ENCODE measurements around the gene GYPE.
"Not testable (repeated sequence)": the region's sequence is repeated elsewhere in the genome, so short reads cannot be mapped to it uniquely, and the experiment has no call there.

Gene GYPE

GRCh38 chr4:143869925-143870324 is 35.4 kb downstream of the GYPE start:
- DNase-seq (ENCODE audit: low spot score), result not testable (repeated sequence)

DNA sequence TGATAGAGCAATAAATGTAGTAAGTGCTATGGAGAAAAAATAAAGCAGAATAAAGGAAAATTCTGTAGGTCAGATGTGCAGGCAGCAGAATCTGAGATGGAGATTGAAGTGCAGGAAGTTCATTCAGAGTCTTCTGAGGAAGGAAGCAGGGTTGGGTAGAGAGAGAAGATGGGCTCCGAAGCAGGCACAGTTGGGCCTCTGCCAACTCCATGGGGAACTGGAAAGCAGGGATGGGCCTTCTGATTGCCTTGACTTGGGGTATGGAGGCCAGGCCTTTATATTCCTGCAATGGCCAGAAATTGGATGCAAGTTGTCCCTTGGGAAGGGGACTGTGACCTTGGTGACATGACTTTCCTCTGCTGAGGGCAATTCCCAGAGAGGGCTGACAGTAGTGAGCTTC is 42.6 kb downstream of the GYPE start:
- not testable (repeated sequence) for DNase-seq (ENCODE audit: low spot score)

DNA sequence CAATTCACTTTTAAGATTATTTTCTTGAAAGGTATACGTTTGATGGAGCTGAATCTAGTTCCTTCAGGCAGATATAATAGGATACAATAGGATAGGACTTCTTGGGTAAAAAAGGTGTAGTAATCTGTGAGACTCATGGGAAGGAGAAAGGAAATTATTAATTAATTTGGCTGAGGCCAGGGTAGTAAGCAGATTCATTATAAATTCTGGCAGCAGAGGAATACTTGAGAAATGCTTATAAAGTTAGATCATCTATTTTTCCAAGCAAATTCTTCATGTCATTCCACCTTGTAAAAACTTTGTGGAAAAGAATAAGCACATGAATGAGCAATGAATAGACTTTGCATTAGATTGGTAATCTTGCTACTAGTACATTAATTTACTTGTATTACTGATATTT is 46.9 kb downstream of the GYPE start:
- DNase-seq (ENCODE audit: low spot score), result no peak

GRCh38 chr4:143857391-143858336 is 47.7 kb downstream of the GYPE start:
- DNase-seq (ENCODE audit: low spot score), result not testable (repeated sequence)

GRCh38 chr4:143856017-143856557 is 49.3 kb downstream of the GYPE start:
- DNase-seq (ENCODE audit: low spot score), result not testable (repeated sequence)

DNA sequence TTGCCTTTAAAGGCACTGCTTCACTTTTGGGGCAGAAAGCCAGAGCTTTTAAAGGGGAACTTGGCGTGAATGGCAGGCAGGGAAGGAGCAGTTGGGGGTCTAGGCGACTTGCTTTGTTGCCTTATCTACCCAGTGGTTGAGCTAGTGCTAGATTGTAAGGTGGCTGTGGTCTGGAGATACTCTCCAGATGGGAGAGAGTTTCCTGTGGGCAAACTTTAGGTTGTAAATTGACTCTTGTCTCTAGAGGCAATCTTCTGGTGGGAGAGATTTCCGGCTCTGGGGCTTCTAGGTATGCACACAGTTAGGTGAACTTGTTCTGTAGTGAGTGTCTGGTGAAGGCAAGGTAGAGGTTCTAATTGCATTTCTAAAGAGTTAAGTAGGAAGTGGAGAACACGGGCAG is 50.7 kb downstream of the GYPE start:
- not testable (repeated sequence) for DNase-seq (ENCODE audit: low spot score)

DNA sequence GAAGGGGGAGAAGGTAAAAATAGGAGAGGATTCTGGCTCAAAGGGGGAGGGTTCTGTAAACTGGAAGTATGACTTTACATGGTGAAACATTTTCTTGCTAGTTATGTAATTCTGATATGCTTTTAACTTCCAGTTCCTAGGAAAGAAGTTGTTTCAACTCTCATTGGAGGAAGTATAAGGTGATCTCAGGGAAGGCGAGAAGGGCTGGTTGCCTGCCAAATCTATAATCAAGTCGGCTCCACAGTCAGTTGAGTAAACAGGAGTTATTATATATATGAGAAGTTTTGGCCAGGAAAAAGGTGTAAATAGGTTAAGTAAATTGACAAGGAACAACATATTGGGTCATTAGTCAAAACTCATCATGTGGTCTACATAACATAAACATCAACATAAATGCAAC is 56.1 kb downstream of the GYPE start:
- DNase-seq (ENCODE audit: low spot score), result not testable (repeated sequence)

DNA sequence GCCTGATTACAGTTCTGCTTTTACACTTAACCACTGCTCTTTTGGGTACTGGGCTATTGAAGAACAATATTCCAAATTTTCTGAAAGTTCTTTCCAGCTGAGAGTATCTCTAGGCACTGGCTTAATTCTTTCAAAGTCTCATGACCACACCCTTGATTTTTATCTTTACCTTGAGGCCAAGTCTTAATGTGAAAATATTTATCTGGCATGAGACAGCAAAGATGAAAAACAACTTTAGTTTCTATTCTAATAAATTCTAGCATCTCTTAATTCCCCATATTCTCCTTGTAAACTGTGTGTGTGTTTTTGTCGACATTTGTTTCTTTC is 61.9 kb downstream of the GYPE start:
- DNase-seq (ENCODE audit: low spot score), result not testable (repeated sequence)

GRCh38 chr4:143842624-143843505 is 62.5 kb downstream of the GYPE start:
- DNase-seq (ENCODE audit: low spot score), result not testable (repeated sequence)

GRCh38 chr4:143839413-143839812 is 65.9 kb downstream of the GYPE start:
- DNase-seq (ENCODE audit: low spot score), result not testable (repeated sequence)

DNA sequence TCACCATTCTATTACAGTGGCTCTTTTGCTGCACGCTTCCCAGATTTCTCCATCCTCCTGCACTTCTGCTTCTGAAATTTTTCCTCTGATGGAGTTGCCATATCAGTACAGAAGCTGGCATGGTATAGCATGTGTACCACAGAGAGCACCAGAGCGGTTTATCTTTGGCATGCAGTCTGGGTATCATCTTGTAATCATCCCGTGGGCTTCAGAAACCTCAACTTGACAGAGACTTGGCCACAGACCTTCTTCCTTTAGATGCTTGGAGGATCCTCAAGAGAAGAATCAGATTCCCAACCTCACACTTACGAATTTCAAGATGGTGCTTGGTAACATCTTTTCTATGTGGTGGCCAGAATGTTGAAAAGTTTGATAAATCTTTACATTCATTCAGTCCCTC is 71.2 kb downstream of the GYPE start:
- not testable (repeated sequence) for DNase-seq (ENCODE audit: low spot score)

DNA sequence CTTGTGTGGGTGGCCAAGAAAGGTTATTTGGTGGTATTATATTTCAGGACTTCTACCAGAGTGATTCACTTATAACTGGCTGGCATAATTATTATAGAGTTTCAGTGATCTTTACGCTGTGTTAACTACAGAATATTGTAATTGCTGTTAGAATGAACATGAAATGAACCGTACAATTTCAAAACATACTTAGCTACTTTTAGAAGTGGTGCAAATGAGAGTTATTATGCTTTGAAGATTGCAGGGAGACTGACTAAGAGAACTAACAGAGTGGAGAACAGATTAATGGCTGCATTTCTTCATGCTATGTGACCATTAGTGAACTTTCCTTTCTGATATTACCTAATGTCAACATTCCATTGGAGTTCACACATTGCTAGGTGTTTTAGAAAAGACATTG is 71.7 kb downstream of the GYPE start:
- not testable (repeated sequence) for DNase-seq (ENCODE audit: low spot score)

GRCh38 chr4:143830576-143830975 is 74.8 kb downstream of the GYPE start:
- not testable (repeated sequence) for DNase-seq (ENCODE audit: low spot score)

- DNase-seq (ENCODE audit: low spot score), result not testable (repeated sequence)
Measured at GRCh38 chr4:143829239-143829620, 76.1 kb downstream of the GYPE start.
